ENCODE measurements around the gene RRP9. TPM values are rescaled to one million over a fixed set of nuclear protein-coding genes. Genes with fewer than 3 reads are reported as not detected.
A peak's percentile ranks its signal among the peaks of the same experiment; 100 is the strongest.

RRP9 gene
- polyA plus RNA-seq, 1 donor, result 17.6 TPM

GRCh38 chr3:51974277-51974962 lies 32.7 kb upstream of the RRP9 start:
- DNase-seq, result no peak

DNA sequence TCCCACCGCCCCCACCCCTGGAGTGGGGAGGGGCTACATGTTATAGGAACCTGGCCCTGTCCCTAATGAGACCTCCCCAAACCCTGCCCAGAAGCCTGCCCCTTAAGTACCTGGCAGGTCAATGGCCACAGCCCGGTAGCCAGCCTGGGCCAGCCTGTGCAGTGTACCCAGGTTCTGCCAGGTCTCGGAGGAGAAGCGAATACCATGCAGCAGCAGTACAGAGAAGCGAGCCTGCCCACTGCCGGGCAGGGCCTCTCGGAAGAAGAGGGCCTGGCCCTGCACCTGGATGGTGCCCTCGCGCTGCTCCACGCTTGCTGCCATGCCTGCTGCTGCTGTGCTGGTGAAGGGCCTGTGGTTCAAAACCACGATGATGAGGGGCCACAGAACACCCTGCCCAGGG lies 29.6 kb upstream of the RRP9 start:
- no peak for DNase-seq

GRCh38 chr3:51970606-51971300 lies 29.0 kb upstream of the RRP9 start:
- DNase-seq, result no peak

DNA sequence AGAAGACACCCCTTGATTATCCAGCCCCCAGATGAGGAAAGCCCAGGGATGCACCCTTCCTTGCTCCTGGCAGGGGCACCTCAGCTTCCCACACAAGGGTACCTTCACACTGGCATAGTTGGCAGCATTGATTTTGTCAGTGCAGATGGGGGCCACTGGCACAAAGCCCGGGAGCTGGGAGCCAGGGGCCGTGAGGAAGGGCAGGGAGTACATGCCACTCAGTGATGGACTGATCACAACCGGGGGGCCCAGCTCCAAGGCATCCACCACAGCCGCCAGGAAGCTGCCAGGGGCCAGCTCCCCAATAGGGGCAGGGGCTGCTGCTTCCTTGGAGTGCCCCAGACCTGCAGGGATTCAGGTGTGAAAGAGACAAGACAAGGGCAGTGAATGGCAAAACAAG lies 28.1 kb upstream of the RRP9 start:
- no peak for DNase-seq

DNA sequence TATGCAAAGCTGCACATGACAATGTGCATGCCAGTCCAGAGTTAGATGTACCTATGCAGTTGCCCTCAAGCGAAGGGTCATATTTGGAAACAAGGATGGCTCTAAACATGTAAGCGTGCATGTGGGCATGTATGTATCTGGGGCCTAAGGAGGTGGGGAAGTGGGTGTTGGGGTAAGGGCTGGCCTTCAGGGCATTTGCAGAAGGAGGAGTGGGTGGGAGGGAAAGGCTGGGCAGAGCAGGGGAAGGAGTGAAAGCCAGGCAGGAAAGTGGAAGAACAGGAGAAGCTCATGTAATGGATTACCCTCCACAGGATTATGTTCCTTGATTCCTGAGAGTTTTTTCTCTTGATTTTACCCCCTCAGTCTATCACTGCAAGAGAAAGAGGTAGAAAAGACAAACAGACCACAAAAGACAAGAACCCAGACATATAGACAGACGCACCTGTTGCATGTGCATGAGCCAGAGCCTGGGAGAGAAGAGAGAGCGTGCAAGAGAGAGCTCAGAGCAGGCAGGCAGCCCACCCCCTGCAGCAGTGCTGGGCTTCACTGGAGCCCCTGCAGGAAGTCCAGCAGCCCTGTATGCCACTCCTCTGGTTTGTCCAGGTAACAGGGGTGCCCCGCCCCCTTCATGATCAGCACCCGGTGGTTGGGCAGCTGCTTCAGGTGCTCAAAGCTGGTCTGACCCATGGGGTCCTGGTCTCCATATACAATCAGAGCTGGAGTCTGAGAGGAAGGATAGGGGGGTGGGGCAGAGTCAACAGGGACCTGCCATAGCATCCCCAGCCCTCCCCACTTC lies 27.4 kb upstream of the RRP9 start:
- DNase-seq, result no peak

GRCh38 chr3:51968170-51968775 lies 26.6 kb upstream of the RRP9 start:
- peak; percentile 58 for DNase-seq

GRCh38 chr3:51967384-51968169 lies 25.9 kb upstream of the RRP9 start, which contains the start of gene PCBP4:
PCBP4 (minus strand) TSS chr3:51967454; CDS start chr3:51961240, 6,214 bp downstream.
- DNase-seq, result peak; percentile 53

GRCh38 chr3:51966922-51967383 lies 25.2 kb upstream of the RRP9 start:
- no peak for DNase-seq

- no peak for DNase-seq
These were observed 24.8 kb upstream of the RRP9 start for GRCh38 chr3:51966486-51966885.

- no peak for DNase-seq
These were observed 24.3 kb upstream of the RRP9 start for GRCh38 chr3:51966016-51966415.

GRCh38 chr3:51964521-51964920 lies 22.8 kb upstream of the RRP9 start:
- DNase-seq, result no peak

- DNase-seq, result peak; percentile 68
These were observed 22.3 kb upstream of the RRP9 start for GRCh38 chr3:51963951-51964451.

- DNase-seq, result no peak
These were observed 21.3 kb upstream of the RRP9 start for GRCh38 chr3:51962854-51963530.

GRCh38 chr3:51961602-51962569 lies 20.2 kb upstream of the RRP9 start:
- DNase-seq, result no peak

DNA sequence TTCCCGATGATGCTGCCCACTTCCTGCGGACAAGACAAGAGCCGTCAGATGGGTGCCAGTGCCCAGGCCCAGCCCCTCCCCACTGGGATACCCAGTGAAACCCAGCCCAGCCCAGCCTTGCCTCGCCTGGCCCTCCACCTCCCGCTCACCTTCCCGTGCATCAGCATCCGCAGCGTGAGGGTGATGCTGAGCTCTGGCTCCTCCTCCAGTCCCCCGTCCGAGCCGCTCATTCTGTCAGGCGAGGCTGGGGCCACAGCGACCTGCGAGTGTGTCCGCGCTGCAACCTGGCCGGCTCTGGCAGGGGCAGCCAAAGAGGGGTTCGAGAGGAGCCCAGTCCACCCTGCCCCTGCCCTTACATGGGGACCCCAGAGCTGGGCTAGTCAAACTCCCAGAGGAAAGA lies 19.3 kb upstream of the RRP9 start:
- DNase-seq, result no peak

DNA sequence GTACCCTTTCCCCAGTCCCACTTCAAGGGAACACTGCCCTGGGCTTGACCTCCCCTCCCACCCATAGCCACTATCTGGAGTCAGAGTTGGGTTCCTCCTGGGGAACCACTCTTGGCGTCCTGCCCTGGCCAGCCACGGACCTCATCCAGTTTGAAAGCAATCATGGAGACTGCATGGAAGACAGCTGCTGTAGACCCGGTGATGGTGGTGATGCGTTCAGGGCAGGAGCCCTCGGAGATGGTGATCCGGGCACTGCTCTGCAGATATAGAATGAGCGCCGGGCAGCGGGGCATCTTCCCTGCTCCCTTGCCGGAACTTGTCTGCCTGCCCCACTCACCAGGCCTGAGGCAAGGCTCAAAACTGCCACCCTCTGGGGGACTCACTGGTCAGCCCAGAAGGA lies 18.7 kb upstream of the RRP9 start:
- no peak for DNase-seq

- DNase-seq, result no peak
These were observed 17.9 kb upstream of the RRP9 start for GRCh38 chr3:51959651-51960050.

GRCh38 chr3:51958603-51959521 lies 17.2 kb upstream of the RRP9 start:
- no peak for DNase-seq

Measured in left kidney (tissue), 2 donors.